ENCODE results near the gene LRRC4B. TPM values are rescaled to one million over a fixed set of nuclear protein-coding genes. Genes with fewer than 3 reads are reported as not detected.
"Not testable (repeated sequence)": the region's sequence is repeated elsewhere in the genome, so short reads cannot be mapped to it uniquely, and the experiment has no call there.

Gene LRRC4B, protein sequence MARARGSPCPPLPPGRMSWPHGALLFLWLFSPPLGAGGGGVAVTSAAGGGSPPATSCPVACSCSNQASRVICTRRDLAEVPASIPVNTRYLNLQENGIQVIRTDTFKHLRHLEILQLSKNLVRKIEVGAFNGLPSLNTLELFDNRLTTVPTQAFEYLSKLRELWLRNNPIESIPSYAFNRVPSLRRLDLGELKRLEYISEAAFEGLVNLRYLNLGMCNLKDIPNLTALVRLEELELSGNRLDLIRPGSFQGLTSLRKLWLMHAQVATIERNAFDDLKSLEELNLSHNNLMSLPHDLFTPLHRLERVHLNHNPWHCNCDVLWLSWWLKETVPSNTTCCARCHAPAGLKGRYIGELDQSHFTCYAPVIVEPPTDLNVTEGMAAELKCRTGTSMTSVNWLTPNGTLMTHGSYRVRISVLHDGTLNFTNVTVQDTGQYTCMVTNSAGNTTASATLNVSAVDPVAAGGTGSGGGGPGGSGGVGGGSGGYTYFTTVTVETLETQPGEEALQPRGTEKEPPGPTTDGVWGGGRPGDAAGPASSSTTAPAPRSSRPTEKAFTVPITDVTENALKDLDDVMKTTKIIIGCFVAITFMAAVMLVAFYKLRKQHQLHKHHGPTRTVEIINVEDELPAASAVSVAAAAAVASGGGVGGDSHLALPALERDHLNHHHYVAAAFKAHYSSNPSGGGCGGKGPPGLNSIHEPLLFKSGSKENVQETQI
- polyA plus RNA-seq, result under 1 TPM; 0.65 to 0.92 TPM

DNA sequence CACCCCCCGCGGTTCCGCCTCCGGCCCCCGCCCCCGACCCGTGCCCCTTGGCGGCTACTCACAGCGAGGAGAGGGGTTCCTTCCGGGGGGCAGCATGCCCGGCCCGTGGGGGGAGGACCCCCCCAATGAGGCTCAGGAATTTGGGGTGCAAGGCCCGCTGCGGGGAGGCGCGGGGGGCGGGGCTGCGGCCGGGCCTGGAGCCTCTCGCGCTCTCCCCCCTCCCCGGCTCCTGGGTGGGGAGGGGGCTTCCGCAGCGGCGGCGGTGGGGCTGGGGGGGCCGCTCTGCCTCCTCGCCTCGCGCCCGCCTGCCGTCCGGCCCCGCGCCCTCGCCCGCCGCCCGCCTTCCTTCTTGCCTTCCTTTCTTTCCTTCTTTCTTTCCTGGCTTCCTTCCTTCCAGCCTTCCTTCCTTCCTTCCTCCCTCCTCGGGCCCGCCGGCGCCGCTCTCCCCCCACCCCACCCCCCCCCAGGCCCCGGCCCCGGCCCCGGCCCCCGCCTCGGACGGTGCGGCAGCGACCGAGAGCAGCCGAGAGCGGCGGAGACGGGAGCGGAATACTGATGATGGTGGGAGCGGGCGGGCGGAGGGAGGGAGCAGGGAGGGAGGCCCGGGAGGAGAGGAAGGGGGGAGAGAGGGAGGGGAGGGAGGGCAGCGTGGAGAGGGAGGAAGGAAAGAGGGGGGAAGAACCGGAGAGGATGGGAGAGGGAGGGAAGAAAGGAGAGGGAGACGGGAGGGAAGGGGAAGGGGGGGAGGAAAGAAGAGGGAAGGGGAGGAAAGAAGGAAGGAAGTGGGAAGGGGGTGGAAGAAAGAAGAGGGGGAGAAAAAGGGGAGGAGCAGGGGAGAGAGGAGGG lies at the start of gene LRRC4B:
Gene LRRC4B, minus strand, starts transcription at position 554 of the 846 bp plus-strand sequence. CDS start 19,597 bp downstream, outside the sequence.
- Histone ChIP-seq H3K4me3 (ENCODE audit: low read depth in 1 of 2, low read length in 2 of 2) (peak within 1 kb of the TSS in 1 of 2 donors; percentile 27), H3K36me3 (ENCODE audit: control insufficient read depth in 2 of 2, insufficient read depth in 2 of 2, low read length in 1 of 2) (no peaks in the 10 kb centered on the region), H3K27ac (ENCODE audit: low read depth in 2 of 2, low read length in 1 of 2) (no peak within 1 kb of the TSS), H3K9me3 (ENCODE audit: control insufficient read depth in 2 of 2, insufficient read depth in 1 of 2, low read depth in 1 of 2, low read length in 1 of 2) (no peaks in the 10 kb centered on the region), H3K4me1 (ENCODE audit: control insufficient read depth in 2 of 2, insufficient read depth in 2 of 2, low read length in 1 of 2) (no peaks in the 10 kb centered on the region), H3K27me3 (ENCODE audit: control insufficient read depth in 1 of 2, insufficient read depth in 2 of 2, low read length in 2 of 2) (peaks cover 0 to 21% of the 10 kb centered on the region in 2 donors)
- WGBS, 2 donors, result 2 to 6% methylated on average over 11 to 63 of the region's 65 CpGs

DNA sequence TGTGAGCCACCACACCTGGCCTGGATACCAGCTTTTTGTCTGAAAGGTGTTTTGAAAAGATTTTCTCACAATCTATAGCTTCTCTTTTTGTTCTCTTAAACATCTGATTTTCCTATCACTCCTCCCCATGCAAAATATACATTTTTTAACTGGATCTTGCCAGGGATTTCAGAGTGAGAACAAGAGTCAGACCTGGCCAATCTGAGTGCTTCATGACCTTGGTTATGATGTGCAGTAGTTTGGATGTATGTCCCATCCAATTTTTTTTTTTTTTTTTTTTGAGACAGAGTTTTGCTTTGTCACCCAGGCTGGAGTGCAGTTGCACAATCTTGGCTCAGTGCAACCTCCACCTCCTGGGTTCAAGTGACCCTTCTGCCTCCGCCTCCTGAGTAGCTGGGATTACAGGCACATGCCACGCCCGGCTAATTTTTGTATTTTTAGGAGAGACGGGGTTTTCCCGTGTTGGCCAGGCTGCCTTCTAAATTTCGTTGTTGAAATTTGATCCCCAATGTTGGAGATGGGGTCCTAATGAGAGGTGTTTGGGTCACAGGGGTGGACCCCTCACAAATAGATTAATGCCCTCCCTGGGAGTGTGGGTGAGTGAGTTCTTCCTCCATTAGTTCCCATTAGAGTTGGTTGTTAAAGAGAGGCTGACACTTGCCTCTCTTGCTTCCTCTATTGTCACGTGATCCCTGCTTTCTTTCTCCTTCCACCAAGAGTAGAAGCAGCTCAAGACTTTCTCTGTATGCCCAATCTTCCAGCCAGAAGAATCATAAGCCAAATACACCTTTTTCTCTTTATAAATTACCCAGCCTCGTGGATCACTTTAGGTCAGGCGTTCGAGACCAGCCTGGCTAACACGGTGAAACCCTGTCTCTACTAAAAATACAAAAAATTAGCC lies 44.5 kb upstream of the LRRC4B start:
- not testable (repeated sequence) for H3K27me3 ChIP-seq (ENCODE audit: control insufficient read depth in 1 of 2, insufficient read depth in 2 of 2, low read length in 2 of 2); H3K9me3 ChIP-seq (ENCODE audit: control insufficient read depth in 2 of 2, insufficient read depth in 1 of 2, low read depth in 1 of 2, low read length in 1 of 2); H3K27ac ChIP-seq (ENCODE audit: low read depth in 2 of 2, low read length in 1 of 2); H3K4me3 ChIP-seq (ENCODE audit: low read depth in 1 of 2, low read length in 2 of 2); H3K36me3 ChIP-seq (ENCODE audit: control insufficient read depth in 2 of 2, insufficient read depth in 2 of 2, low read length in 1 of 2); H3K4me1 ChIP-seq (ENCODE audit: control insufficient read depth in 2 of 2, insufficient read depth in 2 of 2, low read length in 1 of 2)
- 64 to 79% methylated on average over 11 of the region's 11 CpGs for WGBS, 2 donors

DNA sequence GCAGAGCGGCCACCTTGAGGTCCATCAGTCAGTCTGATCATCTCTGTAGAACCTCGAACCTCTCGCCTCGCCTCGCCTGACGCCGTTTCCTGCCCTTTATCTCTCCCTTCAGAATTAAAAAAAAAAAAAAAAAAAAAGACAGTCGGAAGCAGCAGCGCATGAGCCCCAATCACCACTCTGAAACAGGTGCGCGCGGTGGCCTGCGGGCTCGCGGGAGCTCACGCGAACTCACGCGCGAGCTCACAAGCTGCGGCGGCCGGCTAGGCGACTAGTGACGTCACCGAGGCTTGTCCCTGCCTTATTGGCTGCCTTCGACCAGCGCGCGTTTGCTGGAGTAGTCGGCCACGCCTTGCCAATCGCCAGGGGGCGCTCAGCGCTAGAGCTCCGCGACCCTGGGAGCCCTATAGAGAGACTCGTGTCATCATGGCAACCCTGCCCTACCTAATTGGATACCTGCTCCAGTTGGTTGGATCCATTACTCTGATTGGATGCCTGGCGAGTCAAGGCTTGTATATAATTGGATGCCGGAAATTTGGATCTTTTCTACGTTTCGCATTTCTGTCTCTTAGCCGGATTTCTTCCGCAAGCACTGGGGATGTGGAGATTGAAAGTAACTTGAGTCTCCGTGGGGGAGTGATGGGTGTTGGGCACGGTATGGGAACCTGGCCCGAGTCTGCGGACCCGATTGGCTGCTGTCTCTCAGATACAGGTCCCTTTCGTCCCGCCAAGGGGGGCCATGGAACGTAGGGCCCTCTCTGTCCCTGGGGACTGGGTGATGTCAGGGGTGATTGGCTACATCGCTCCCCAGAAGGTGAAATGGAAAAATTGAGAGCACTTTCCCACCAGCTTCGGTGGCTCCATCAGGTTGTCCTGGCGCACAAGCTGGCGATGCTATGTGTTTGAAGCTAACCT lies 39.9 kb upstream of the LRRC4B start:
- Histone ChIP-seq H3K4me3 (ENCODE audit: low read depth in 1 of 2, low read length in 2 of 2) (no peak overlapping the region), H3K27me3 (ENCODE audit: control insufficient read depth in 1 of 2, insufficient read depth in 2 of 2, low read length in 2 of 2) (no peaks in the 10 kb centered on the region), H3K9me3 (ENCODE audit: control insufficient read depth in 2 of 2, insufficient read depth in 1 of 2, low read depth in 1 of 2, low read length in 1 of 2) (peaks cover 0 to 16% of the 10 kb centered on the region in 2 donors), H3K36me3 (ENCODE audit: control insufficient read depth in 2 of 2, insufficient read depth in 2 of 2, low read length in 1 of 2) (no peaks in the 10 kb centered on the region), H3K4me1 (ENCODE audit: control insufficient read depth in 2 of 2, insufficient read depth in 2 of 2, low read length in 1 of 2) (no peaks in the 10 kb centered on the region), H3K27ac (ENCODE audit: low read depth in 2 of 2, low read length in 1 of 2) (no peak overlapping the region)
- 21 to 22% methylated on average over 56 of the region's 56 CpGs for WGBS, 2 donors

DNA sequence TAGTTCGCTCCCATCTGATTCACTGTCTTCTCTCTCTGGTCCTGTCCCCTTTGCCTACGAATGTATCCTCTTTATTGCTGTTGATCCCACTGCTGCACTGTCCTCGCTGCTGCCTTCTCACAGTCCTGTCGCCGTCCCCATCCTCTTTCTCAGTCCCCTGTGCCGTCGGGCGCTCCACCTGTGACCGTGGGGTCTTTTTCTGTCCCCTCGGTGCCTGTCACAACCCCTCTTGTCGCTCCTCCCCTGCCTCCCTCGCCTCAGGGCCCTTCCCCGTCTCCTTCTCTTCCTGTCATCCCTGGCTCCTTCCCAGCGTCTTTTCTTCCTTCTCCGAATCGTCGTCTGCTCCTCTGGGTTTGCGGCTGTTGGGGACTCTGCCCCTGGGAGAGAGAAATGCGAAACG lies 39.2 kb upstream of the LRRC4B start:
- Histone ChIP-seq H3K4me1 (ENCODE audit: control insufficient read depth in 2 of 2, insufficient read depth in 2 of 2, low read length in 1 of 2) (no peaks in the 10 kb centered on the region), H3K4me3 (ENCODE audit: low read depth in 1 of 2, low read length in 2 of 2) (no peak overlapping the region), H3K27me3 (ENCODE audit: control insufficient read depth in 1 of 2, insufficient read depth in 2 of 2, low read length in 2 of 2) (no peaks in the 10 kb centered on the region), H3K9me3 (ENCODE audit: control insufficient read depth in 2 of 2, insufficient read depth in 1 of 2, low read depth in 1 of 2, low read length in 1 of 2) (peaks cover 0 to 16% of the 10 kb centered on the region in 2 donors), H3K27ac (ENCODE audit: low read depth in 2 of 2, low read length in 1 of 2) (no peak overlapping the region), H3K36me3 (ENCODE audit: control insufficient read depth in 2 of 2, insufficient read depth in 2 of 2, low read length in 1 of 2) (no peaks in the 10 kb centered on the region)
- 74 to 77% methylated on average over 20 of the region's 20 CpGs for WGBS, 2 donors

DNA sequence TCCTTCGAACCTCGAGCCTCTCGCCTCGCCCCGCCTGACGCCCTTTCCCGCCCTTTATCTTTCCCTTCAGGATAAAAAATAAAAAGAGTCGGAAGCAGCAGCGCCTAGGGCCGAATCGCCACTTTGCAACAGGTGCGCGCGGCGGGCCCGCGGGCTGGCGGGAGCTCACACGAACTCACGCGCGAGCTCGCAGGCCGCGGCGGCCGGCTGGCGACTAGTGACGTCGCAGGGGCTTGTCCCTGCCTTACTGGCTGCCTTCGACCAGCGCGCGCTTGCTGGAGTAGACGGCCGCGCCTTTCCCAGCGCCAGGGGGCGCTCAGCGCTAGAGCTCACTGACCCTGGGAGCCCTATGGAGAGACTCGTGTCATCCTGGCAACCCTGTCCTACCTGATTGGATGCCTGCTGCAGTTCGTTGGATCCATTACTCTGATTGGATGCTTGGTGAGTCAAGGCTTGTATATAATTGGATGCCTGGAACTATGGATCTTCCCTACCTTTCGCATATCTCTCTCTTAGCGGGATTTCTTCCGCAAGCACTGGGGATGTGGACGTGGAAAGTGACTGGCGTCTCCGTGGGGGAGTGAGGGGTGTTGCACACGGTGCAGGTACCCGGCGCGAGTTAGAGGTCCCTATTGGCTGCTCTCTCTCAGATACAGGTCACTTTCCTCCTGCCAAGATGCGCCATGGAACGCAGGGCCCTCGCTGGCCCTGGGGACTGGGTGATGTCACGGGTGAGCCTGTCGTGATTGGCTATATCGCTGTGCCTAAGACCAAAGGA lies 38.0 kb upstream of the LRRC4B start:
- H3K27me3 ChIP-seq (ENCODE audit: control insufficient read depth in 1 of 2, insufficient read depth in 2 of 2, low read length in 2 of 2); H3K36me3 ChIP-seq (ENCODE audit: control insufficient read depth in 2 of 2, insufficient read depth in 2 of 2, low read length in 1 of 2); H3K4me3 ChIP-seq (ENCODE audit: low read depth in 1 of 2, low read length in 2 of 2); H3K4me1 ChIP-seq (ENCODE audit: control insufficient read depth in 2 of 2, insufficient read depth in 2 of 2, low read length in 1 of 2); H3K27ac ChIP-seq (ENCODE audit: low read depth in 2 of 2, low read length in 1 of 2): not testable (repeated sequence)
- 43 to 47% methylated on average over 41 to 48 of the region's 58 CpGs for WGBS, 2 donors
- peaks cover 0 to 16% of the 10 kb centered on the region in 2 donors for H3K9me3 ChIP-seq (ENCODE audit: control insufficient read depth in 2 of 2, insufficient read depth in 1 of 2, low read depth in 1 of 2, low read length in 1 of 2)

DNA sequence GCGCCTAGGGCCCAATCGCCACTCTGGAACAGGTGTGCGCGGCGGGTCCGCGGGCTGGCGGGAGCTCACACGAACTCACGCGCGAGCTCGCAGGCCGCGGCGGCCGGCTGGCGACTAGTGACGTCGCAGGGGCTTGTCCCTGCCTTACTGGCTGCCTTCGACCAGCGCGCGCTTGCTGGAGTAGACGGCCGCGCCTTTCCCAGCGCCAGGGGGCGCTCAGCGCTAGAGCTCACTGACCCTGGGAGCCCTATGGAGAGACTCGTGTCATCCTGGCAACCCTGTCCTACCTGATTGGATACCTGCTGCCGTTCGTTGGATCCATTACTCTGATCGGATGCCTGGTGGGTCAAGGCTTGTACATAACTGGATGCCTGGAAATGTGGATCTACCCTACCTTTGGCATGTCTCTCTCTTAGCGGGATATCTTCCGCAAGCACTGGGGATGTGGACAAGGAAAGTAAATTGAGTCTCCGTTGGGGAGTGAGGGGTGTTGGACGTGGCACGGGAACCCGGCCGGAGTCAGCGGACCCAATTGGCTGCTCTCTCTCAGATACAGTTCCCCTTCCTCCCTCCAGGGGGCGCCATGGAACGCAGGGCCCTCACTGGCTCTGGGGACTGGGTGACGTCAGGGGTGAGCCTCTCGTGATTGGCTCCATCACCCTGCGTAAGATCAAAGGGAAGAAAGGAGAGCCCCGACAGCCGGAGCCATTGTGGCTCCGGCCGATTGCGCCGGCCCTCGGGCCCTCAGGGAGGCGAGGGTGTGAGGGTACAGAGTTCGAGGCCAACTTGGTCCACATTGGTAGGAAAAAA lies 36.2 kb upstream of the LRRC4B start:
- not testable (repeated sequence) for H3K27ac ChIP-seq (ENCODE audit: low read depth in 2 of 2, low read length in 1 of 2); H3K4me3 ChIP-seq (ENCODE audit: low read depth in 1 of 2, low read length in 2 of 2); H3K36me3 ChIP-seq (ENCODE audit: control insufficient read depth in 2 of 2, insufficient read depth in 2 of 2, low read length in 1 of 2); H3K27me3 ChIP-seq (ENCODE audit: control insufficient read depth in 1 of 2, insufficient read depth in 2 of 2, low read length in 2 of 2); H3K4me1 ChIP-seq (ENCODE audit: control insufficient read depth in 2 of 2, insufficient read depth in 2 of 2, low read length in 1 of 2)
- peaks cover 0 to 16% of the 10 kb centered on the region in 2 donors for H3K9me3 ChIP-seq (ENCODE audit: control insufficient read depth in 2 of 2, insufficient read depth in 1 of 2, low read depth in 1 of 2, low read length in 1 of 2)
- 30 to 44% methylated on average over 2 to 47 of the region's 56 CpGs for WGBS, 2 donors

DNA sequence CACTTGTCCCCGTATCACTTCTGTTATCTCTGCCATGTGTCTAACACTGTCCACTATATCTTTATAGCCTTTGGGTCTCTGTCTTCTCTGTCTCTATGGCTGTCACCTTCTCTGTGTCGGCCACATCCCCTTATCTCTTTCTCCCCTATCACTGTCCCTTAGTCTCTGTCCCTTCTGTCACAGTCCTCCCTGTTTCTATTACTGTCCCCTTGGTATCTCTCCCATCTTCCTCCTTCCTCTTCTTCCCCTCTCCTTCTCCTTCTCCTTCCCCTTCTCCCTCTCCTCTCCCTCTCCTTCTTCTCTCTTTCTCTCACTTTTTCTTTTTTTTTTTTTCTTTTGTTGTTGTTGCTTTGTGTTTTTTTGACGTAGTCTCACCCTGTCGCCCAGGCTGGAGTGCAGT lies 34.7 kb upstream of the LRRC4B start:
- H3K36me3 ChIP-seq (ENCODE audit: control insufficient read depth in 2 of 2, insufficient read depth in 2 of 2, low read length in 1 of 2), result no peaks in the 10 kb centered on the region
- H3K4me1 ChIP-seq (ENCODE audit: control insufficient read depth in 2 of 2, insufficient read depth in 2 of 2, low read length in 1 of 2), result no peaks in the 10 kb centered on the region
- no peak overlapping the region for H3K27ac ChIP-seq (ENCODE audit: low read depth in 2 of 2, low read length in 1 of 2)
- peaks cover 0 to 10% of the 10 kb centered on the region in 2 donors for H3K9me3 ChIP-seq (ENCODE audit: control insufficient read depth in 2 of 2, insufficient read depth in 1 of 2, low read depth in 1 of 2, low read length in 1 of 2)
- H3K27me3 ChIP-seq (ENCODE audit: control insufficient read depth in 1 of 2, insufficient read depth in 2 of 2, low read length in 2 of 2), result no peaks in the 10 kb centered on the region
- WGBS, 2 donors, result 79 to 80% methylated on average over 4 of the region's 4 CpGs
- H3K4me3 ChIP-seq (ENCODE audit: low read depth in 1 of 2, low read length in 2 of 2), result no peak overlapping the region

All from esophagus (tissue), 2 donors.